Activated CD8-positive, alpha-beta memory T cell treated with anti-CD3 and anti-CD28 coated beads, Interleukin-2, amount 50 U/mL, for 1 hour (primary cell): Measurements from ENCODE around the gene WFIKKN2.

Experiments used
- DNase-seq: peaks from one replicate; pipeline ENCODE4 v3.0.0-alpha.2; 2020; ENCODE audit errors: extremely low read depth

Gene WFIKKN2

DNA sequence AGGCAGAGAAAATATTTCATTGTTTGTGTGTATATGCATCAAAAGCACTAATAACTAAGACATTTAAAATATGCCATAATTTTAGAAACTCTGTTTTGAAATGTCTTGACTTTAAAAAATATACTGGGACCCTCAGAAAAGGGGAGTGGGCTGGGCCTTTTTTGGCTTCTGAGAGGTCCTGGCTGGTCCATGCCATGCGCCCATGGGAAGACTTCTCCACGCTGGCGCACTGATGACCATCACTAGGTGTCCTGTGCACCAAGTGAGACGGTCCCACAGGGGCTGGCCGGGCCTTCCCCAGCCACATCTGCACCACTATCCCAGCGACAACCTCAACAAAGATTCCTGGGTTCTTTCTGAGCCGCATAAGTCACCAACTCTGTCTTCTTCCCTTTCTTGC is 27.0 kb upstream of the WFIKKN2 start:
- no peak for DNase-seq

DNA sequence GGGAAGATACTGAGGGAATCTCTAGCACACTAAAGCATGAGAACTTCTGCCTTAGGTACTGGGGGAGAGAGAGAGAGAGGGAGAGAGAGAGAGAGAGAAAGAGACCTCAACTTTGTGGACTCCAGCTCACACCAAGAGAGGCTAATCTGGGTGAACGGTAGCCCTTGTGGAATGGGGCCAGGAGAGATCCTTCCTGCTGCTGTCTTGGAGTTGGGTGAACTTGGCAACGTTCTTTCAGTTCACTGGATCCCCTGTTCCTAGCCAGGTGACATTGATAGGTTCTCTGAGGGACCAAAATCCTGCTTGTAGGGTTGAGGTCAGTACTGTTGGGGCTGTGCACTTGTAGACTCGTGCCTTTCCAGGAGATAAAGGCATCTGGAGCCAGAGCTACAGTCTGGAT is 26.5 kb upstream of the WFIKKN2 start:
- no peak for DNase-seq

- DNase-seq, result no peak
Observed at GRCh38 chr17:50813583-50813982, 21.8 kb upstream of the WFIKKN2 start.

- no peak for DNase-seq
Observed at GRCh38 chr17:50815400-50815799, 20.0 kb upstream of the WFIKKN2 start.

DNA sequence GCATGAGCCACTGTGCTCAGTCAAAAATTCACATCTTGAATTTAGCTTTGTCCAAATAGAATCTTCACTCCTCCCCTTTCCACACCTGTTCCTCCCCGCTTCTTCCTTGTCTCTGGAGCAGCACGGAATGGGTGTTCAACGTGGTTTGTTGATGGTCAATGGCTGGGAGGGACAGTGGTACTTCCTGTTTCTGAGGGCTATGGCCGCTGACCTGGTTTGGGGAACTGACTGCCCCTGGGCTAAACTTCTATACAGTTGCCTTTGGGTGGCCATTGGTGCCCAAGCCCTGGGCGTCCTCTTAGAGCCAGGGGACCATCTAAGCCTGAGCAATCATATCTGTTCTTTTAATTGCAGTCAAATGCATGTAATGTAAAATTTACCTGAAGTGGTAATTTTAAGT is 19.1 kb upstream of the WFIKKN2 start:
- no peak for DNase-seq

DNA sequence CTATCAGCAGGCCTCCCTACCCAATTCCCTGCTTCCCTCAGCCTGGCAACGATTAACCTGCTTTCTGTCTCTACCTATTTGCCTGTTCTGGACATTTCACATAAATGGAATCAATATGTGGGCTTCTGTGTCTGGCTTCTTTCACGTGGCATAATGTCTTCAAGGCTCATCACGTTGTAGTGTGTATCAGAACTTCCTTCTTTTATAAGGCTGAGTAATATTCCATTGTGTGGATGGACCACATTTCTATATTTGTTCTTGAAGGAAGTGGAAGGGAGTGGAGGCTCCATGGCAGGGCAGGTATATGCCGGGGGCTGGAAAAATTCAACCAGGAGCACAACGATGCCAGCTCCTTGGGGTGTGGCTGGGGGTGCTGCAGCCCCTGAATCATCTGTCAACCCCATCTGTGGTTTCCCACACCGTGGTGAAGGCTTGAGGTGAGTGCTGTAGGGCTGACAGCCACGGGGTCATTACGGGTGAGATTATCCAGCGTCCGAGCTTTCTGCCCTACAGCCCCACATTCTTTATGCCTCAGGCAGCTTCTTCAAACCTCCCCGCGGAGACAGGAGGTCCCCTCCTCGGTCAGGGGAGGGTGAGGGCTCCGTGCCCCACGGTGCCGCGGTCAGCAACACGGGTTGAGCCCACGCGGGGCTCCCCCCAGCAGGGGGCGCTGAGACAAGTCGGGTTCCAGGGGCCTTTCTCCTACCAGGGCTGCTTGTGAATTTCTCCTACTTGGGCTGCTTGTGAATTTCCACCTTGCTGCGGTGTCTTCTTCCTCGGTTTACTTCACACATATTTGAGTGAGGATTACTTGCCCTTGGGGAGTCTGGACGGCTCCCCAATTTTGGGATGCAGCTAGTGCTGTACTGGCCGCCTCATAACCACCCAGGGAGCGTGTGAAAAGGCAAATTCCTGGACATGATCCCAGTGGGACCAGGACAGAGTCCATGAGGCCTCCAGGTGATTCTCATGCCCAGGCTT is 18.3 kb upstream of the WFIKKN2 start:
- DNase-seq, result peak; percentile 10

- no peak for DNase-seq
Observed at GRCh38 chr17:50817838-50818237, 17.5 kb upstream of the WFIKKN2 start.

DNA sequence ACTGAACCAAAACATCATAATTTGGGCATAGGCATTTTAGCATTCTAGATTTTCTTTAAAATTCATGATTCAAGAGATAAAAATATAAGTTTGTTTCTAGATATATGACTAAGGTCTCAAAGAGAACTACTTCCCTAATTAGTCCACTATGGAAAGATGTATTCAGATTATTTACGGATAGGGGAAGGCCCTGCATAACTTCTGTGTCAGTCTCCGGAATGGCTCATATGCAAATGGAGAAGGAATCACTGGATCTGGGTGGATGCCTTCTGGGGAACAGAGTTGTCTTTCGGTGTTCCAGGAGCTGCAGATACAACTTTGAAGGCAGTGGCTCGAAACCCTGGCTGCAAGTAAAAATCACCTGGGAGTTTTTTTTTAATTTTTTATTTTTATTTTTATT is 17.1 kb upstream of the WFIKKN2 start:
- DNase-seq, result no peak

DNA sequence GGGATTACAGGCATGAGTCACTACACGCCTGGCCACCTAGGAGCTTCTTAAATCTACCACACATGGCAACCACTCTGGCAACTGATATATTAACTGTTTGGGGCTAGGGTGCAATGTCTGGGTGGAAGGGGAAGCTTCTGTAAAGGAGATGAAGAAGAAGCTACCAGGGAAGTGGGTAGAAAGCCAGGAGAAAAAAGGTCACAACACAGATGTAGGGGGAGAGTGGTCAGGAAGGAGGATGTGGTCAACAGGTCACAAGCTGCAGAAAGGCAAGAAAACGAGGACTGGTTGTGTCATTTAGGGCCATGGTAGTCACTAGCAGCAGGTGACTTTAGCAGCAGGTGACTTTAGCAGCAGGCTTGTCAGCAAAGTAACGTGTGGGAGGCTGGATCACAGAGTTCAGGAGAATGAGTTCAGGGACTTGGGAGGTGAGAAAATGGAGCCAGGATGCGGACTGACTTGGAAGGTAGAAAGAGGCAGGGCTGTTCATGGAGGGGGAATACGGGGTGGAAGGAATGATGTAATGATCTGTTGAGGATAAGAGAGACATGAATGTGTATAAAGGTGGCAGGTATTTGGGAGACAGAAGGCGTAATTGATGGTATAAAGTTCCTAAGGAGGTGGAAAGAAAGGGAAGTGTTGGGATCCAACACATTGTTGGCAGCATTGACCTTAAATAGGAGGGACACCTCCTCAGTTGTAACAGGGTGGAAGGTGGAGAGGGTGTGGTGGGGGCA is 16.3 kb upstream of the WFIKKN2 start:
- DNase-seq, result no peak

GRCh38 chr17:50820651-50821050 is 14.7 kb upstream of the WFIKKN2 start:
- no peak for DNase-seq

DNA sequence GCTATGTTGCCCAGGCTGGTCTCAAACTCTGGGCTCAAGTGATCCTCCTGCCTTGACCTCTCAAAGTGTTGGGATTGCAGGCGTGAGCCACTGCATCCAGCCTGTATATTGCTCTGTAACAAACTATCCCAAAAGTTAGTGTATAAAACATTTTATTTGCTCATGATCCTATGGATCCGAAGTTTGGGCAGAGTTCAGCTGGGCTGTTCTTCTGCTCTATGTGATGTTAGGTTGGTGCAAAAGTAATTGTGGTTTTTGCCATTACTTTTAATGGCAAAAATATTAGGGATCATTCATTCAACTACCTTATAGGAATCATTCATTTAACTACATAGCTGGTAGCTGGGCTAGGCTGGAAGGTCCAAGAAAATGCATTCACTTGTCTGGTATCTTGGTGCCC is 12.8 kb upstream of the WFIKKN2 start:
- no peak for DNase-seq

- no peak for DNase-seq
Observed at GRCh38 chr17:50824429-50824828, 11.0 kb upstream of the WFIKKN2 start.

GRCh38 chr17:50825188-50825587 is 10.2 kb upstream of the WFIKKN2 start:
- no peak for DNase-seq

DNA sequence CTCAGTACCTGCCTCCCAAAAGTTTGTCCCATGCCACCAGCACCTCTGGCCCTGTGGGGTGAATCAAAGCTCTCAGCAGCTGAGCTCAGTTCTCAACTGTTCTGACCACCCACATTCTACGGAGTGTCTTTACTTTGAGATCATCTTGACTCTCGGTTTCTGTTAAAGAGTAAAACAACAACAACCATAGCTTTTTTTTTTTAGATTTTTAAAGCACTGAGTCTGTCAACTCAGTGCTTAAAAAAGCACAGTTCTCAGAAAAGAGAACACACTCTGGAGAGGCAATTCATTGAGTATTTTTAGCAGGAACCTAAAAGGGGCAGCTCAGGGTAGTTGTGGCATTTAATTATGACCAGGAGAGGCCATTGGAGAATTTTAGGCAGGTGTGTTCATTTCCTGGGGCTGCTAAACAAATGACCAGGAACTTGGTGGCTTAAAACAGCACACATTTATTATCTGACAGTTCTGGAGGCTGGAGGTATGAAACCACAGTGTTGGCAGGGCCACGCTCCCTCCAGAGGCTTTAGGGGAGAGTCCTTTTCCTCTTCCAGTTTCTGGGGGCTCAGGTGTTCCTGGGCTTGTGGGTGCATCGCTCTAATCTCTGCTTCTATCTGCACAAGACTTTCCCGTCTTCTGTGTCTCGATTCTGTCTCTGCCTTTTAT is 6.7 kb upstream of the WFIKKN2 start:
- no peak for DNase-seq

GRCh38 chr17:50829332-50829731 is 6.1 kb upstream of the WFIKKN2 start:
- no peak for DNase-seq

GRCh38 chr17:50830352-50830751 is 5.0 kb upstream of the WFIKKN2 start:
- DNase-seq, result no peak

GRCh38 chr17:50830994-50831393 is 4.4 kb upstream of the WFIKKN2 start:
- no peak for DNase-seq

DNA sequence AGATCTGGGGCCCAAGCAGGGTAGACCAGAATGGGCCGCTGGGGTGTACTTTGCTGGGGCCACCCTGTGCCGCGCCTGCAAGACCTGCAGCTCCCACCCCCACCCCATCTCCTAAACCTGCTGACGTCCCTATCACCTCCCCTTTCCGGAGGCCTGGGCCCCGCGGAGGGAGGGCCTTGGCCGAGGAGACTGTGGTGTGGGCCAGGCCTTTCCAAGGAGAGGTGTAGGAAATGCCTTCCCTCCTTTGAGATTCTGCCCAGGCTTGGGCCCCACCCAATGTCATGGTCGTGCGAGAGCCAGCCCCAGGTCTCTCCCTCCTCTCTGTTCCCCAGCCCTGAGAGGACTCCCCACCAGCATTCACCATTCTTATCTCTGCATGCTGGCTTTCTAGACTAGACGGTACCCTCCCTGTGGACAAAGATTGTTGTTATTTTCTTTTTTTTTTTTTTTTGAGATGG is 3.9 kb upstream of the WFIKKN2 start:
- no peak for DNase-seq

DNA sequence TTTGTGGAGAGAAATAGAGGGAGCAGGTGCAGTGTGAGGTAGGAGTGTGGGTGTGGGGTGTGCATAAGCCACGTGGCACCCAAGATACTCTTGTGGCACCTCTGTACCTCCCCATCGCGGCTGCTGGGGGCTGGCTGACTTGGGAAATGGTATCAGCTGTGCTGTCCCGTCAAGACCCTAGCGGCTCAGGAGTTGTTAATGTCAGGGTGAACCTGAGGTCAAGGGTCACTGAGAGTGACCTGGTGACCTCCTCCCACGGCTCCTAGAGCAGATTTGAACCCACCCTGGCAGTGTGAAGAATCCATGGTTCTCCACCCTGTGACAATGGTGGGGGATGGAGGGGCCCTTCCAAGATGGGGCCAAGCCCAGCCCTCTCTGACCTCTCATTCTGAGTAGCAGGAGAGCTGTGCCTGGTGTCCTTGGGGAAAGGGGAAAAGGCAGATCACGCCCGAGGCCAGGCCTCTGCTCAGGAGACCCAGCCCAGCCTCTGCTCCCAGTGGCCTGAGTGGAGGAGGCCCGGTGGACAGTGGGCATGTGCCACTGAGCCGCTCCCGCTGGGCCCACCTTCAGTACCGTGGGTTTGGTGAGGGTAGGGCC is 3.0 kb upstream of the WFIKKN2 start:
- DNase-seq, result no peak

DNA sequence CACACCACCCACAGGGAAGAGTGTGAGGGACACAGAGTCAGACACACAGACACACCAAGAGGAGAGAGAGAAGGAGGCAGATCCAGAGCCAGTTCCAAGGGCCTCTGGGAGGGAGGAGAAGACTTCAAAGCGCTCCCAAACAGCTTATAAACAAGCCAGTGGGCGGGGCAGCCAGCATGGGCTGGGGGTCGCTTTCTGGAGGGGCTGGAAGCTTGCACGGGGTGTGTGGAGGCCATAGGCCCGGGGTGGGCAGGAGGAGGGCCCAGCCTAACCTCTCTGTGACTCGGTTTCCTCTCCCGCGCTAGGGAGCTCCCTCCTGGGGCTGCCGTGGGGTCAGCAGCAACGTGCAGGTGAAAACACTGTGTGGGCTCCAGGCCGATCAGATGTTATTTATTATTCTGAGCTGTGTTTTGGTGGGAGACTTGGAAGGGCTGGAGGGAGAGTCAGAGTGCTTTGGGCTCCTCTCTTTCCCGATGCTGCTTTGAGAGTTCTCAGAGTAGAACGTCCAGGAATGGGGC is 2.5 kb upstream of the WFIKKN2 start:
- DNase-seq, result no peak

DNA sequence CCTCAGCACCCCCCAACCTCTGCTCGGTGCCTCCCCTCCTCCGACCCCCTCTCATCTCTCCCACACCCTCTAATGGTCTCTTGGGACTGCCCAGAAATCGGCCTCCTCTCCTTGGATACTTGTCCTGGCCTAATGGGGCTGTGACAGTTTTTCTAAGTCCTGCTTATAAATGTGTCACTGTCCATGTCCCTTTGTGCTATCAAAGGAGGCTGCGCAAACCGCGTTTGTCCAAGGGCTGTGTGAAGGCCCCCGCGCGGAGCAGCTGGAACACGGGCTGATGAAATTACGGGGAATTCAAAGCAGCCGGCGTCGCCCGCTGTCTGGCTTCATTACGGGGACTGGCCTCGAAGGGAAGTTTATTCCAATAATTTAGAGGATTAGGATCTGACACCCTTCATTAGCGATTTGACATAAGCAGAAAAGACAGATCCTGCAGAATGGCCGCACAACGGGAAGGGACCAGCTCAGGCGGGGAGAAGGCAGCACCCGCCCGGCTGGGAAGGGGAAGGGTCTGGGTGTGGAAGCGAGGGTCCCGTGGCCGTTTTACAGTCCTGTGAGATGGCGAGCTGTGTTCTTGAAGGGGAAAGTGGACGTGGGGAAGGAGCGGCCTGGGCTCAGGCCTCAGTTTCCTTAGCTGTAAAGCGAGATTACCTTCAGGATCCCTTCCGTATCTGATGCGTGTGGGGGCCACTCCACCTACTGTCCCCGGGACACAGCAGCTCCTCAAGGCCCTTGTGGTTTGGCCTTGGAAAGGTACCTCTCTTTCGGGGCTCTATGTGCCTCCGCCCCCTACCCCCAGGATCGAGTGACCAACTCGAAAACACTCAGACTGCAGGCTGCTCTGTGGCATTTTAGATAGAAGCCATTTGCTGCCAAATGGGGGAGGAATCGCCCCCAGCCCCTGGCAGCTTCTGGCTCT is 1.6 kb upstream of the WFIKKN2 start:
- DNase-seq, result no peak
